HFFc6 (cell line): ENCODE data around the gene PWWP2A. TPM values are rescaled to one million over a fixed set of nuclear protein-coding genes. Genes with fewer than 3 reads are reported as not detected.

ENCODE experiments used
- DNase-seq: peaks from one replicate; pipeline ENCODE4 v3.0.0-alpha.2; 2018
- H3K27ac Mint-ChIP-seq: 2 replicates; pipeline ENCODE4 v1.8.0; 2020; ENCODE audit warnings: mild to moderate bottlenecking, mixed read lengths
- H3K27me3 Mint-ChIP-seq: 2 replicates; pipeline ENCODE4 v1.8.0; 2021; ENCODE audit warnings: mild to moderate bottlenecking, moderate library complexity, mixed read lengths; ENCODE audit not compliant: insufficient read depth
- H3K36me3 Mint-ChIP-seq: 2 replicates; pipeline ENCODE4 v1.8.0; 2021; ENCODE audit warnings: low read depth, mixed read lengths
- H3K4me1 Mint-ChIP-seq: 2 replicates; pipeline ENCODE4 v1.8.0; 2020; ENCODE audit warnings: low read depth, mixed read lengths
- H3K4me3 Mint-ChIP-seq: 2 replicates; pipeline ENCODE4 v1.8.0; 2020; ENCODE audit warnings: mild to moderate bottlenecking, moderate library complexity, mixed read lengths
- H3K9me3 Mint-ChIP-seq: 2 replicates; pipeline ENCODE4 v1.8.0; 2020; ENCODE audit warnings: mild to moderate bottlenecking, mixed read lengths
- CTCF ChIP-seq: fragments of 200-600 bp; sonication (generic); IDR thresholded peaks from 2 replicates; pipeline ENCODE4 v1.5.0; 2021; ENCODE audit warnings: antibody characterized with exemption, mild to moderate bottlenecking
- total RNA-seq, 6 experiments: library from RNA; stranded (reverse); fragmentation: NEBNext Ultra II Directional; extraction: Animal tissue kit (Norgen Biotek cat#: 25700); gene quantifications; 2 replicates in 1 of 6; 3 replicates in 5 of 6; pipeline ENCODE4 v1.2.3, GENCODE V29; 2021

PWWP2A gene
- total RNA-seq, 6 experiments from 2014 or later = 11.3 to 12.7 (median 12.3) TPM

- Mint-ChIP-seq H3K27me3 (no peaks in the 10 kb centered on the region), H3K4me3 (peak overlapping the region; percentile 68), H3K36me3 (peaks cover 5% of the 10 kb centered on the region; the same call in 1 of the 2 replicates), H3K4me1 (peaks cover 38% of the 10 kb centered on the region), H3K9me3 (no peaks in the 10 kb centered on the region), H3K27ac (peak overlapping the region; percentile 53)
- peak; percentile 76 for DNase-seq
- TF ChIP-seq CTCF = no peak
Observed at GRCh38 chr5:160082614-160083500, 36.4 kb downstream of the PWWP2A start.

GRCh38 chr5:160081495-160081894, 37.8 kb downstream of the PWWP2A start:
- no peak overlapping the region for H3K4me3 Mint-ChIP-seq
- H3K36me3 Mint-ChIP-seq = peaks cover 5% of the 10 kb centered on the region
- H3K27ac Mint-ChIP-seq = no peak overlapping the region
- DNase-seq = no peak
- TF ChIP-seq CTCF = no peak
- H3K9me3 Mint-ChIP-seq = no peaks in the 10 kb centered on the region
- peaks cover 45% of the 10 kb centered on the region for H3K4me1 Mint-ChIP-seq
- no peaks in the 10 kb centered on the region for H3K27me3 Mint-ChIP-seq

GRCh38 chr5:160079753-160080152, 39.5 kb downstream of the PWWP2A start:
- Mint-ChIP-seq H3K9me3 (no peaks in the 10 kb centered on the region), H3K4me1 (peaks cover 45% of the 10 kb centered on the region), H3K4me3 (no peak overlapping the region), H3K36me3 (peaks cover 5% of the 10 kb centered on the region), H3K27me3 (no peaks in the 10 kb centered on the region), H3K27ac (no peak overlapping the region)
- TF ChIP-seq CTCF = no peak
- DNase-seq = no peak

- no peak for DNase-seq
- peaks cover 5% of the 10 kb centered on the region for H3K36me3 Mint-ChIP-seq
- no peak overlapping the region for H3K4me3 Mint-ChIP-seq
- no peaks in the 10 kb centered on the region for H3K9me3 Mint-ChIP-seq
- TF ChIP-seq CTCF = no peak
- no peaks in the 10 kb centered on the region for H3K27me3 Mint-ChIP-seq
- H3K27ac Mint-ChIP-seq = no peak overlapping the region
- peaks cover 29% of the 10 kb centered on the region for H3K4me1 Mint-ChIP-seq
Observed at GRCh38 chr5:160076997-160077396, 42.3 kb downstream of the PWWP2A start.

GRCh38 chr5:160075073-160075472, 44.2 kb downstream of the PWWP2A start:
- H3K27me3 Mint-ChIP-seq = no peaks in the 10 kb centered on the region
- no peaks in the 10 kb centered on the region for H3K9me3 Mint-ChIP-seq
- H3K27ac Mint-ChIP-seq = no peak overlapping the region
- H3K4me3 Mint-ChIP-seq = no peak overlapping the region
- DNase-seq = no peak
- no peak for TF ChIP-seq CTCF
- H3K36me3 Mint-ChIP-seq = peaks cover 5% of the 10 kb centered on the region
- H3K4me1 Mint-ChIP-seq = peaks cover 32% of the 10 kb centered on the region
